Activated T-helper 1 cell treated with anti-CD3 and anti-CD28 coated beads, Interleukin-2, amount 50 U/mL, for 16 hours (primary cell): ENCODE results near the gene CASQ1.

Source experiments
- DNase-seq, 2 donors: peaks; one replicate each; pipeline ENCODE4 v3.0.0-alpha.2; 2020; ENCODE audit warnings: low read depth in 1 of 2, low spot score in 1 of 2

The CASQ1 gene

DNA sequence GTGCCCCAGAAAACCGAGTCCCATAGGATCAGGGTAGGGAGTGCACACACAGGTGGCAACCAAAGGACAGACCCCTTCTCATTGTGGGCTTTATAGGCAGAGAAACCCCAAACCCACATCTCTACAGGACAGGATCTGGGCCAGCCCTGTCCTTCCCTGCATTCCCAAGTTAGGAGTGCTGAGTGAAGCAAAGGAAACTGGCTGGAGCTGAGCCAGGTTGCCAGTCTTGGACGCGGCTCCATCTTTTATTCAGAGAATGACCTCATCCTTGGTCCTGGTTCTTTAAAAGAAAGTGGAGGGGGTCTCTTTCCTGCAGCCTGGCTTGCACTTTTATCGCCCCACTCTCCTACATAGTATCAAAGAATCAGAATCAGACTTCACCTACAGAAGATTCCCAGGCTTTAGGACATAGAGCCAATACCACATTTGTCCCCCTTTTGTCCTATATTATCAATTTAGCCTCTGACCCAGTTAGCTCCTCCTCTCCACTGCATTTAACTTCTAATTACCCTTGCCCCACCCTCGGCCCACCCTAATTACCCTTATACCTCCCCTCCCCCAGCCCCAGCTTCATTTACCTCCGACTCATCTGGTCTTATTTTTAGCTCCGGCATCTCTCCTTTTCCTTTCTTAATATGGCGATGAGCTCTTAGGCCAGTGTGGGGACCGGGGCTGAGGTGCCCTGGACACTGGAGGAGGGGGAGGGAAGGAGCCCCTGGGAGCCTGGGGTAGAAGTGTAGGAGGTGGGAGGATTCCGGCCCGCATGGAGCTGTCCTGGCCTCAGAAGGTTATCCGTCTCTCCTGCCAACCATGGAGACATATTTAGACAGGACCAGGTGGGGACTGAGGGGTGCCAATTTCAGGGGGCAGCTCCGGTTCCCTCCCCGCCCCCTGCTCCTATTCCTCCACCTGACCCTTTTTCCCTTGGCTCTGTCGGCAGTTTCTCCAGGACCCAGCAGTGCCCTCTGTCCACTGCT, at the start of gene CASQ1:
TSS of gene CASQ1 (plus strand) at position 927 of the 977 bp plus-strand sequence. CDS start 177 bp downstream, outside the sequence.
- no peak for DNase-seq

GRCh38 chr1:160143695-160144094, 46.7 kb upstream of the CASQ1 start:
- DNase-seq = no peak

- no peak for DNase-seq
Measured at GRCh38 chr1:160144921-160145320, 45.5 kb upstream of the CASQ1 start.

- no peak for DNase-seq
Measured at GRCh38 chr1:160146107-160146506, 44.3 kb upstream of the CASQ1 start.

DNA sequence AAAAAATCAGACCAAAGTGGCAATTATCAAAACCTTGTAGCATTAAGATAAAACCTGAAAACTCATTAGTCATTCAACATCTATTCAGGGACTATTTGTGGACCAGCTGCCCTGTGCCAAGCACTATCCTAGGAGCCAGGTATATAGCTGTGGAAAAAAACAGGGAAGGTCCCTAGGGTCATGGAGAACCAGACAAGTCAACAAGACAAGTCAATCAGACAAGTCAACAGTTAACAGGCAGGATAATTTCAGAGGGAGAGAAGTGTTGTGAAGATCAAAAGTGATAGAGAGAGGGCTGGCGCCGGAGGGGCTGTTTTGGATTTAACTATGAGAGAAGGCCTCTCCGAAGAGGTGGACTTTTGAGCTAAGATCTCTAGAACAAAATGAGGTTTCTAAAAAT, 42.3 kb upstream of the CASQ1 start:
- no peak for DNase-seq

GRCh38 chr1:160149233-160149632, 41.1 kb upstream of the CASQ1 start:
- DNase-seq = no peak

- DNase-seq = no peak
Measured at GRCh38 chr1:160149716-160150115, 40.7 kb upstream of the CASQ1 start.

GRCh38 chr1:160151303-160151702, 39.1 kb upstream of the CASQ1 start, which contains the start of gene ATP1A4:
Gene ATP1A4 (plus strand): TSS chr1:160151603. CDS start chr1:160152041, 438 bp downstream.
- no peak for DNase-seq

GRCh38 chr1:160154790-160155189, 35.6 kb upstream of the CASQ1 start:
- no peak for DNase-seq

DNA sequence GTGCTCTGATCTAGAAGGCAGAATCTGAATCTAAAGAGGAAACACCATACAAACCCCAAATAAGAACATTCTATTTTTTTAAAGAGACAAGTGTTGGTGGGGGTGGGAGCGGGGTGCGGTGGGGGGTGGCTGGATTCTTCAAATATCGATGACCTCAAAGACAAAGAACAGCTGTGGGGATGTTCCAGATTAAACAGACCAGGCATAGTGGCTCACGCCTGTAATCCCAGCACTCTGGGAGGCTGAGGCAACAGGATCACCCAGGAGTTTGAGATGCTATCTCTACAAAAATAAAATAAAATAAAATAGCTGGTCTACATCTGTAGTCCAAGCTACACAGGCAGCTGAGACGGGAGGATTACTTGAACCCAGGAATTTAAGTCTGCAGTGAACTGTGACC, 34.0 kb upstream of the CASQ1 start:
- no peak for DNase-seq

DNA sequence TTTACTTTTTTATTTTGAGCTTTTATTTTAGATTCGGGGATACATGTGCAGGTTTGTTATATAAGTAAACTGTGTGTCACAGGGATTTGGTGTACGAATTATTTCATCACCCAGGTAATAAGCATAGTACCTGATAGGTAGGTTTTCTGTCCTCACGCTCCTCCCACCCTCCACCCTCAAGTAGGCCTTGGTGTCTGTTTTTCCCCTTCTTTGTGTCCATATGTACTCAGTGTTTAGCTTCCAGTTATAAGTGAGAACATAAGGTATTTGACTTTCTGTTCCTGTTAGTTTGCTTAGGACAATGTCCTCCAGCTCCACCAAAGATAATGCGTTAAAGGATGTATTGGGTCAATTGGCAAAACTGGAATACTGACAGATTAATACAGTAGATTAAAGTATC, 33.2 kb upstream of the CASQ1 start:
- no peak for DNase-seq

DNA sequence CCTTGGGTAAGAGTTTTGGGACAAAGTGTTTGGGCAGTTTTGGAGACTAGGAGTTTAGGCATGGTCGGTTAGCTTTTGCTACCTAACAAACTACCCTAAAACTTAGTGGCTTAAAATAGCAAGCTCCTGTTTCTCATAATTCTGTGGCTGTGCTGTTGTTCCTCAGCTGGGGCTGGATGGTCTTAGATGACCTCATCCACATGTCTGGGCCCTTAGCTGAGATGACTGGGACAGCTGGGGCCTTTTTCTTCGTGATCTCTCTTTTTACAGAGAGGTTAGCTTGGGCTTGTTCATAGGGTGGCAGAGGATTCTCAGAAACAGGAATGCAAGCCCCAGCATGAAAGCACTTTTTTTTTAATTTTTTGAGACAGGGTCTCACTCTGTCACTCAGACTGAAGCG, 32.3 kb upstream of the CASQ1 start:
- DNase-seq = no peak

DNA sequence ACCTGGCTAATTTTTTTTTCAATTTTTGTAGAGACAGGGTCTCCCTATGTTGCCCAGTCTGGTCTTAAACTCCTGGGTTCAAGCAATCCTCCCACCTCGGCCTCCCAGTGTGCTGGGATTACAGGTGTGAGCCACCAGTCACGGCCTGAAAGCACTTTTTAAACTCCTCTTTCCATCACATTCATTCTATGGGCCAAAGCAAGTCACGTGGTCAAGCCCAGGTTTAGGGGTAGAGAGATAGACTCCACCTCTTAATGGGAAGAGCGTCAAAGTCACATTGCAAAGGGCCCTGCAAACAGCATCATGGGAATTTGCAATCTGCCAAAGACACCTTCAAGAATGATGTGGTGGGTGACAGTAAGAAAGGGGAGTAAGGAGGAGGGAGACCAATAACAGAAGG, 31.8 kb upstream of the CASQ1 start:
- no peak for DNase-seq

DNA sequence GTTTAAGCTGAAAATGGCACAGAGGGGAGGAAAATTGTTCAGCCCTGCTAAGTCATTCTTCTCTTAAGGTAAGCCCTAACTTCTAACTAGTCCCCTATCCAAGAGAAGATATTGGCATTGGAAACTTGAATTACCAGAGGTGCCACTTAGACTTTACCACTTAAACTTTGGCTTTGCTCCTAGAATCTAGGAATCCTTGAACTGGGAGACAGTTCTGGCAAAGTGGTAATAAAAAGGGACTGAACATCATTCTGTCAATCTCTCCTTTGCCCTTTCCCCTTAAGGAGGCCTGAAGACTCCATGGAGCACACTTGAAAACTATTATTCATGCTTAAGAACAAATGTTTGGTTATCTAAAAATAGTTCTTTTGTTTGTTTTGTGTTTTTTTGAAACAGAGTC, 30.5 kb upstream of the CASQ1 start:
- no peak for DNase-seq

DNA sequence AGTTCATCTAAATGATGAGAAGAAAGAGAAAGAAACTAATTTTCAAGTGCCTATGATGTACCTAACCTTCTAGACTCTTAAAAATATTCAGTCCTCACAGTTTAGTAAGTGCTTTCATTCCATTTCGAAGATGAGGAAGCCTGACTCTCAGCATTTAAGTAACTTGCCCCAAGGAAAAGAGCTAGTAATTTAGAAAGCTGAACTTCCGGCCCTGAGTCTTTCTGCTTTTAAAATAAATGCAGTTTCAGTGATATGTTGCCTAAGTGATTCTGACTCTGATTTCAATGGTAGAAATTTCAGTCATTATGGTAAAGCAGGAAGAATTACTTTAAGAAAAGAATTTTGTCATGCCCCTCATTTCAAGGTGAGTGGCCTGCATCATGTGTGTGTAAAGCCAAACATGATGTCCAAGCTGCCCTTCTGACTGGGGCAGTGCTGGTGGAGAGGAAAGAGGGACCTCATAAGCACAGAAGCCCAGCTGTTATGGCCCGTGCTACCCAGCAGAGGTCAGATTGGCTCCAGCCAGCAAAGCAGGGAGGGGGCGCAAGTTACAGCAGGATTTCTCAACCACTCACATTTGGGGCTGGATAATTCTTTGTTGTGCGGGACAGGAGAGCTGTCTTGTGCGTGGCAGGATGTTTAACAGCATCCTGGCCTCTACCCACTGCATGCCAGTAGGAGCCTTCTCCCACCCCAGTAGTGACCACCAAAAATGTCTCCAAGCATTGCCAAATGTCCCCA, 28.2 kb upstream of the CASQ1 start:
- no peak for DNase-seq

- DNase-seq = no peak
Measured at GRCh38 chr1:160162931-160163330, 27.4 kb upstream of the CASQ1 start.

DNA sequence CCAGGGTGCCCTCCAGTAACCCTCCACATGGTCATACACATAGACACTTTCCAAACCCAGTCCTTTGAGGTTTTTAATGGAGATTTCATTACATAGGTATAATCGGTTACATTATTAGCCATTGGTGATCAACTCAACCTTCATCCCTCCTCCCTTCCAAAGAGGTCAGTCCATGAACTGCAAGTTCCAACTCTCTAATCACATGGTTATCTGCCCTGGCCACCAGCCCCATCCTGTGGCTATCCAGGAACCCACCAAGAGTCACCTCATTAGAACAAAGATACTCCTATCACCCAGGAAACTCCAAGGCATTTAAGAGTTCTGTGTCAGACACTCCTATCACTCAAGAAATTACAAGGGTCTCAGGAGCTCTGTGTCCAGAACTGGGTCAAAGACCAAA, 26.8 kb upstream of the CASQ1 start:
- DNase-seq = no peak

DNA sequence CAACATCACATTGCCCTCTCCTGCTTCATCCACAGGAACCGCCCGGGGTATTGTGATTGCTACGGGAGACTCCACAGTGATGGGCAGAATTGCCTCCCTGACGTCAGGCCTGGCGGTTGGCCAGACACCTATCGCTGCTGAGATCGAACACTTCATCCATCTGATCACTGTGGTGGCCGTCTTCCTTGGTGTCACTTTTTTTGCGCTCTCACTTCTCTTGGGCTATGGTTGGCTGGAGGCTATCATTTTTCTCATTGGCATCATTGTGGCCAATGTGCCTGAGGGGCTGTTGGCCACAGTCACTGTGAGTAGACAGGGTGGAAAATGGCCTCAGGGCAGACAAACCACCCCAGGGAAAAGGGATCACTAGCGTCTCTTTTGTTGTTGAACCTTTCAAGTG, 26.3 kb upstream of the CASQ1 start:
- no peak for DNase-seq

DNA sequence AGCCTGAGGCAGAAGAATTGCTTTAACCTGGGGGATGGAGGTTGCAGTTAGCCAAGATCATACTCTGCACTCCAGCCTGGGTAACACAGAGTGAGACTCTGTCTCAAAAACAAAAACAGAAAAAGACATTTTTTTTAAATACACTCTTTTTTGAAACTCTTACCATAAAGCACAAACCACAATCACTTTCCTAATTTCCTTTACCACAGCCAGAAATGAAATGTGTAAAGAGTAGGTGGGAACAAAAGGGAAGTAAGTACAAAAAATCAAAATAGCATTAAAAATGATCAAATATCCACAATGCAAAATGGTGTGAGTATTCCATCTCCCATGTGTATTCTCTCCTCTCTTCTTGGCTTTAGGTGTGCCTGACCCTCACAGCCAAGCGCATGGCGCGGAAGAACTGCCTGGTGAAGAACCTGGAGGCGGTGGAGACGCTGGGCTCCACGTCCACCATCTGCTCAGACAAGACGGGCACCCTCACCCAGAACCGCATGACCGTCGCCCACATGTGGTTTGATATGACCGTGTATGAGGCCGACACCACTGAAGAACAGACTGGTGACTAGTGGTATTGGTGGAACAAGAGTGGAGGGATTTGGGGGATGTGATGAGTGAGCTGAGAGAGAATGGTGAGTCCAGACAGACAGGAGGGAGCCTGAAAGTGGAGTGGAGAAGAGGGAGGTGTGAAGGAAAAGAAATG, 24.1 kb upstream of the CASQ1 start:
- DNase-seq = no peak

DNA sequence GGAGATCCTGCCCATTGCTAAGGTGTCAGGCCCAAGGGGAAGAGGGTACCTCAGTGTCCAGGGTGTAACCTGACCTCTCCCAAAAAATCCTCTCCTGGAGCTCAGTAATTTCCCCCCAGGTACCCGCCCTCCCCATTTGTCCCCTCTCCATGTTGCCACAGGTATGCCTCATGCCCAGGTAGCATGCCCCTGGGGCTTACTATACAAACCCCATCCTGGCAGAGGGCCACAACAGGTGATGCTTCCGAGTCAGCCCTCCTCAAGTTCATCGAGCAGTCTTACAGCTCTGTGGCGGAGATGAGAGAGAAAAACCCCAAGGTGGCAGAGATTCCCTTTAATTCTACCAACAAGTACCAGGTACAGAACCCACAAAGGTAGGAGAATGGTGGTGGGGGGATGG, 23.3 kb upstream of the CASQ1 start:
- DNase-seq = no peak

GRCh38 chr1:160167580-160167979, 22.8 kb upstream of the CASQ1 start:
- no peak for DNase-seq

- no peak for DNase-seq
Measured at GRCh38 chr1:160168016-160168415, 22.4 kb upstream of the CASQ1 start.
